ENCODE data around the gene TANK. TPM values are rescaled to one million over a fixed set of nuclear protein-coding genes. Genes with fewer than 3 reads are reported as not detected.

Gene TANK
- total and polyA plus RNA-seq, 2 of the 8 experiments (the other 6 are each of a cell fraction or from before 2014, with no cell fraction given): 7.0 to 26.1 TPM

DNA sequence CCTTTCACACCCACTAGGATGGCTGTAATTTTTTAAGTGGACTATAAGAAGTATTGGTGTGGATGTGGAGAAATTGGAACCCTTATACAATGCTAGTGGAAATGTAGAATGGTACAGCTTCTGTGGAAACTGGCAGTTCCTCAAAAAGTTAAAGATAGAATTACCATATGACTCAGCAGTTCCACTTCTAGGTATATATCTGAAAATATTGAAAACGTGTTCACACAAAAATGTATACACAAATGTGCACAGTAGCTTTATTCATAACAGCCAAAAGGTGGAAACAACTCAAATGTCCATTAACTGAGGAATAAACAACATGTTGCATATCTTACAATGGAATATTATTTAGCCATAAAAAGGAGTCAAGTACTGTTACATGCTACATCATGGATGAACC, 17.7 kb downstream of the TANK start:
- H3K27me3 ChIP-seq (replicated peaks in 1 of 4; ENCODE audit: control insufficient read depth in 3 of 4, extremely low read depth in 1 of 4, insufficient read depth in 3 of 4, low read length in 3 of 4): no peaks in the 10 kb centered on the region
- DNase-seq (ENCODE audit: low read depth in 1 of 2, low spot score in 2 of 2) (no peak), FAIRE-seq (no peak)
- H3K4ac ChIP-seq (replicated peaks; ENCODE audit: insufficient read length, low read depth, low read length): no peak overlapping the region
- no peak overlapping the region for H3K18ac ChIP-seq (ENCODE audit: extremely low read depth, low read length)
- peaks cover 0 to 3% (median under 1%) of the 10 kb centered on the region in 4 experiments; a peak in 2 of 7 replicates for H3K4me1 ChIP-seq (replicated peaks in 1 of 4; ENCODE audit: control insufficient read depth in 3 of 4, insufficient read depth in 4 of 4, low read length in 3 of 4)
- H3K79me2 ChIP-seq (ENCODE audit: control insufficient read depth in 1 of 2, insufficient read depth in 2 of 2, low read length in 2 of 2): 0 out of 4 replicates have a peak, but pooled peaks cover 0 to 4% of the 10 kb centered on the region in 2 experiments
- H3K9ac ChIP-seq (replicated peaks in 1 of 4; ENCODE audit: extremely low read depth in 1 of 4, low read depth in 3 of 4, low read length in 3 of 4): no peak overlapping the region
- H2BK120ac ChIP-seq (replicated peaks; ENCODE audit: low read depth, low read length): no peak overlapping the region
- H3K4me3 ChIP-seq (ENCODE audit: extremely low read depth in 1 of 4, insufficient read depth in 2 of 4, low read depth in 3 of 4, low read length in 4 of 4): no peak overlapping the region
- no peak overlapping the region for H2AK5ac ChIP-seq (ENCODE audit: low read depth, low read length)
- no peak overlapping the region for H3K56ac ChIP-seq (replicated peaks; ENCODE audit: insufficient read length, low read depth, low read length)
- CTCF ChIA-PET (ENCODE audit: partially characterized antibody): no interaction called here
- H4K5ac ChIP-seq (ENCODE audit: insufficient read length, low read depth, low read length): no peak overlapping the region
- WGBS, 2 experiments (ENCODE audit: extremely low coverage in 1 of 2, insufficient coverage in 1 of 2, insufficient read length in 1 of 2, insufficient replicate concordance in 2 of 2, low coverage in 1 of 2, low lambda C conversion rate in 2 of 2, missing lambda C conversion rate in 1 of 2): 75% methylated on average over 1 of the region's 1 CpG; no CpG with 5 or more reads in 1 of the 2 experiments
- POLR2A ChIA-PET (ENCODE audit: partially characterized antibody): no interaction called here
- no peak overlapping the region for H3K23ac ChIP-seq (ENCODE audit: insufficient read length)
- H3K36me3 ChIP-seq (ENCODE audit: control insufficient read depth in 2 of 4, insufficient read depth in 4 of 4, low read length in 3 of 4): peaks cover 0 to 26% (median 14%) of the 10 kb centered on the region in 4 experiments; a peak in 5 of 8 replicates
- no peak overlapping the region for H3K4me2 ChIP-seq (ENCODE audit: insufficient read depth in 1 of 2, low read depth in 2 of 2, low read length in 2 of 2)
- H4K91ac ChIP-seq (replicated peaks; ENCODE audit: insufficient read length, low read length): no peak overlapping the region
- peaks cover 0 to 2% of the 10 kb centered on the region in 2 experiments; a peak in 1 of 4 replicates for H3K9me3 ChIP-seq (ENCODE audit: insufficient read depth in 2 of 2, low read depth in 1 of 2, low read length in 1 of 2)
- no peaks in the 10 kb centered on the region for H3K23me2 ChIP-seq (ENCODE audit: low read depth, low read length)
- H3K27ac ChIP-seq (ENCODE audit: low read depth, low read length): no peak overlapping the region
- H2BK12ac ChIP-seq (ENCODE audit: low read depth, low read length): no peak overlapping the region
- H2AFZ ChIP-seq (ENCODE audit: low read length): no peak overlapping the region
- no peaks in the 10 kb centered on the region for H3K79me1 ChIP-seq (ENCODE audit: low read depth, low read length)
- H2BK20ac ChIP-seq (ENCODE audit: low read length): no peak overlapping the region
- H2BK15ac ChIP-seq (ENCODE audit: low read length): no peak overlapping the region
- H4K20me1 ChIP-seq (replicated peaks in 1 of 2; ENCODE audit: control insufficient read depth in 1 of 2, insufficient read depth in 2 of 2, low read length in 2 of 2): no peaks in the 10 kb centered on the region
- no peak overlapping the region for H4K8ac ChIP-seq (ENCODE audit: extremely low read depth, insufficient read depth, low read length)
- no peak overlapping the region for H3K14ac ChIP-seq (ENCODE audit: insufficient read length)
- H2BK5ac ChIP-seq (ENCODE audit: low read depth, low read length): no peak overlapping the region
- TF ChIP-seq ASH2L (IDR thresholded peaks at IDR 0.05; ENCODE audit: low read length) (no peak), RNF2 (IDR thresholded peaks at IDR 0.05; ENCODE audit: borderline replicate concordance, low read depth, low read length, missing control alignments, poor library complexity, severe bottlenecking) (no peak), SAP30 (IDR thresholded peaks at IDR 0.05; ENCODE audit: insufficient read depth, insufficient replicate concordance, low read length) (no peak), RBBP5 (IDR thresholded peaks at IDR 0.05; ENCODE audit: borderline replicate concordance, low read depth, low read length) (no peak), CHD2 (IDR thresholded peaks at IDR 0.05; ENCODE audit: low read length) (no peak), NRF1 (IDR thresholded peaks at IDR 0.05; ENCODE audit: low read depth, low read length) (no peak), SP2 (IDR thresholded peaks at IDR 0.05; ENCODE audit: low read length) (no peak), SRF (IDR thresholded peaks at IDR 0.05; ENCODE audit: low read depth, low read length) (no peak), SP1 (IDR thresholded peaks at IDR 0.05; ENCODE audit: low read depth, low read length) (no peak)
- TF ChIP-seq, protein P1, sequence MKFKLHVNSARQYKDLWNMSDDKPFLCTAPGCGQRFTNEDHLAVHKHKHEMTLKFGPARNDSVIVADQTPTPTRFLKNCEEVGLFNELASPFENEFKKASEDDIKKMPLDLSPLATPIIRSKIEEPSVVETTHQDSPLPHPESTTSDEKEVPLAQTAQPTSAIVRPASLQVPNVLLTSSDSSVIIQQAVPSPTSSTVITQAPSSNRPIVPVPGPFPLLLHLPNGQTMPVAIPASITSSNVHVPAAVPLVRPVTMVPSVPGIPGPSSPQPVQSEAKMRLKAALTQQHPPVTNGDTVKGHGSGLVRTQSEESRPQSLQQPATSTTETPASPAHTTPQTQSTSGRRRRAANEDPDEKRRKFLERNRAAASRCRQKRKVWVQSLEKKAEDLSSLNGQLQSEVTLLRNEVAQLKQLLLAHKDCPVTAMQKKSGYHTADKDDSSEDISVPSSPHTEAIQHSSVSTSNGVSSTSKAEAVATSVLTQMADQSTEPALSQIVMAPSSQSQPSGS (IDR thresholded peaks at IDR 0.05; ENCODE audit: low read length): no peak
- TF ChIP-seq, protein P2, sequence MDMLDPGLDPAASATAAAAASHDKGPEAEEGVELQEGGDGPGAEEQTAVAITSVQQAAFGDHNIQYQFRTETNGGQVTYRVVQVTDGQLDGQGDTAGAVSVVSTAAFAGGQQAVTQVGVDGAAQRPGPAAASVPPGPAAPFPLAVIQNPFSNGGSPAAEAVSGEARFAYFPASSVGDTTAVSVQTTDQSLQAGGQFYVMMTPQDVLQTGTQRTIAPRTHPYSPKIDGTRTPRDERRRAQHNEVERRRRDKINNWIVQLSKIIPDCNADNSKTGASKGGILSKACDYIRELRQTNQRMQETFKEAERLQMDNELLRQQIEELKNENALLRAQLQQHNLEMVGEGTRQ (IDR thresholded peaks at IDR 0.05; ENCODE audit: low read length): no peak

Measured in H1 (cell line).